B cell (primary cell): ENCODE measurements around the gene TEX10.

ENCODE experiments used
- EZH2 ChIP-seq: IDR thresholded peaks from 2 replicates; pipeline ENCODE4 v1.6.1; 2012; ENCODE audit warnings: borderline replicate concordance, low read depth, mild to moderate bottlenecking, moderate library complexity, low read length; ENCODE audit not compliant: insufficient read depth, poor library complexity, severe bottlenecking
- TF ChIP-seq, protein P1 (sequence below): fragments of 200-600 bp; IDR thresholded peaks from one replicate; pipeline ENCODE4 v1.8.0; 2022; ENCODE audit warnings: antibody characterized with exemption, mild to moderate bottlenecking

DNA sequence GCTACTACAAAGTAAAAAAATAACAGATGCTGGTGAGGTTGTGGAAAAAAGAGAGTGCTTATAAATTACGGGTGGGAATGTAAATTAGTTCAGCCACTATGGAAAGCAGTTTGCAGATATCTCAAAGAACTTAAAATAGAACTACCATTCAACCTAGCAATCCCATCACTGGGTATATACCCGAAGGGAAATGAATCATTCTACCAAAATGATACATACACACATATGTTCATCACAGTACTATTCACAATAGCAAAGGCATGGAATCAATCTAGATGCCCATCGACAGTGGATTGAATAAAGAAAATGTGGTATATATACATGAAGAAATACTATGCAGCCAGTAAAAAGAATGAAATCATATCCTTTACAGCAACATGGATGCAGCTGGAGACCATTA is 6.3 kb upstream of the TEX10 start:
- TF ChIP-seq, protein P1, sequence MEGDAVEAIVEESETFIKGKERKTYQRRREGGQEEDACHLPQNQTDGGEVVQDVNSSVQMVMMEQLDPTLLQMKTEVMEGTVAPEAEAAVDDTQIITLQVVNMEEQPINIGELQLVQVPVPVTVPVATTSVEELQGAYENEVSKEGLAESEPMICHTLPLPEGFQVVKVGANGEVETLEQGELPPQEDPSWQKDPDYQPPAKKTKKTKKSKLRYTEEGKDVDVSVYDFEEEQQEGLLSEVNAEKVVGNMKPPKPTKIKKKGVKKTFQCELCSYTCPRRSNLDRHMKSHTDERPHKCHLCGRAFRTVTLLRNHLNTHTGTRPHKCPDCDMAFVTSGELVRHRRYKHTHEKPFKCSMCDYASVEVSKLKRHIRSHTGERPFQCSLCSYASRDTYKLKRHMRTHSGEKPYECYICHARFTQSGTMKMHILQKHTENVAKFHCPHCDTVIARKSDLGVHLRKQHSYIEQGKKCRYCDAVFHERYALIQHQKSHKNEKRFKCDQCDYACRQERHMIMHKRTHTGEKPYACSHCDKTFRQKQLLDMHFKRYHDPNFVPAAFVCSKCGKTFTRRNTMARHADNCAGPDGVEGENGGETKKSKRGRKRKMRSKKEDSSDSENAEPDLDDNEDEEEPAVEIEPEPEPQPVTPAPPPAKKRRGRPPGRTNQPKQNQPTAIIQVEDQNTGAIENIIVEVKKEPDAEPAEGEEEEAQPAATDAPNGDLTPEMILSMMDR = no peak
- TF ChIP-seq EZH2 = no peak
